MM.1S (cell line): Measurements from ENCODE around the gene DNAH6.

Experiments used
- CTCF ChIP-seq: fragments of 300-600 bp; sonication (generic); IDR thresholded peaks from 2 replicates; pipeline ENCODE4 v1.5.1; 2016; ENCODE audit warnings: antibody characterized with exemption, low read length, mixed read lengths
- EZH2 ChIP-seq: fragments of 300-600 bp; sonication (generic); optimal IDR thresholded peaks from 2 replicates; pipeline ENCODE3; 2017; ENCODE audit warnings: low read depth, mild to moderate bottlenecking, antibody characterized with exemption, low read length, mixed read lengths
- EZH2phosphoT487 ChIP-seq: fragments of 300-600 bp; sonication (generic); IDR thresholded peaks from 2 replicates; pipeline ENCODE4 v1.6.1; 2018; ENCODE audit warnings: antibody characterized with exemption, low read length

- no peak for TF ChIP-seq EZH2
- no peak for TF ChIP-seq CTCF
- TF ChIP-seq EZH2phosphoT487 = no peak
Observed at GRCh38 chr2:84735389-84735788, 219.1 kb downstream of the DNAH6 start.
